D341Med (cell line): ENCODE measurements around the gene USP10.
A peak's percentile ranks its signal among the peaks of the same experiment; 100 is the strongest.

Experiments used
- DNase-seq: peaks from one replicate; pipeline ENCODE4 v3.0.0; 2012; ENCODE audit warnings: low spot score

Gene USP10

DNA sequence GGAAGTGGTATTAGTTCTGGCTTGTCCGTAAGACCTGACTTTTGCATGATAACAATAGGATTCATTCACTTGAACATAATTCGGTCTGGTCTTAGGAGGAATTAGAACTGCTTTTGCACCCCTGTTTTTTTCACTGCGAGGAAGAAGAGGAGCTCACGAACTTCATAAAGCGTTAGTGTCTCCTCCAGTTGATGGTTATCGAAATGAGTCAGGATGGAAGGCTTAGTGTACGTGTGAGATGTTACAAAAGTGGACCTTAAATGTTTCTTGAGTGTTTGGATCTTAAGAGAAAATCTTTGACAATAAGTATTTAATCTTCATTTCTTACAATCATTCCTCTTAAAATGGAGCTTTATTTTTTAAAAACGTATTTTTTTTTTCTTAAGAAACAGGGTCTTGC, 52.8 kb downstream of the USP10 start:
- DNase-seq: no peak

GRCh38 chr16:84753412-84754326, 53.9 kb downstream of the USP10 start:
- DNase-seq: peak; percentile 51

DNA sequence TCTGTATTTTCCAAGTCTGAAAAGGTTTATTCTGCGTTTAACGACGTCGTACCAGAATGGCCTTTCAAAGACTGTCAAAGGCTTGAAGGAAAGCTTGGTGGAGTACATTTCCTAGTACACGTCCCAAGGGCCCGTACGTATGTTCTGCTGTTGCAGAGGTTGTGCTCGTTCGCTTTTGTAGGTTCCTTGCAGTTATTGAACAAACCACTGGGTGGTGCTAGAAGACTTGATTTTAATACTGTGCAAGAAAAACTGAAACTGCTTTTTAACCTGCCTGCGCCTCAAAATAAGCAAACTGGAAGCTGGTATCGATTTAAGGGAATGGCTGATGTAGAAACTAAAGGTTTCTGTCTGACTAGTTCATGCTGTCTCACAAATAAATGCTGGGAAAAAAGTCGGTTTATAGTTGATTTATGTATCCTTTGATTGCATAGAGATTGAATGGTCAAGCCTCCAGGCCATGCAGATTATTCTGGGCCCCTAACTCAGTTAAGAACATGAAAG, 54.6 kb downstream of the USP10 start:
- DNase-seq: peak; percentile 79

- DNase-seq: no peak
These were observed 55.3 kb downstream of the USP10 start for GRCh38 chr16:84754956-84755672.

DNA sequence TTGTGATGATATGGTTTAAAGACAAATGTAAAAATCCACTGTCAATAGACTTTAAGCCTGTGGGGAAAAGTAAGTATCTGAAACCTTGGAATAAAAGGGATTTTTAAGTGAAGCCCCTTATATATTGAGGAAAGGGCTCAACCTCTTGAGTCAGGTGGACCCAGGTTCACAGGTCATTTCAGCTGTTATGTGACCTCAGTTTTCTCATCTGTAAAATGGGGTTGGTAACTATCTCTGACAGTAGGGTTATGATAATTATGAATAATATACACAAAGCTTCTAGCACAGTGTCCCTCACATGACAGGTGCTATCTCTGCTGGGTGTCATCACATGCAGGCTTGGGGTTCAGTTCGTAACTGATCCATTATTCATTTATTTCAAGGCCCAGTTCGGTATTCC, 57.0 kb downstream of the USP10 start:
- no peak for DNase-seq

DNA sequence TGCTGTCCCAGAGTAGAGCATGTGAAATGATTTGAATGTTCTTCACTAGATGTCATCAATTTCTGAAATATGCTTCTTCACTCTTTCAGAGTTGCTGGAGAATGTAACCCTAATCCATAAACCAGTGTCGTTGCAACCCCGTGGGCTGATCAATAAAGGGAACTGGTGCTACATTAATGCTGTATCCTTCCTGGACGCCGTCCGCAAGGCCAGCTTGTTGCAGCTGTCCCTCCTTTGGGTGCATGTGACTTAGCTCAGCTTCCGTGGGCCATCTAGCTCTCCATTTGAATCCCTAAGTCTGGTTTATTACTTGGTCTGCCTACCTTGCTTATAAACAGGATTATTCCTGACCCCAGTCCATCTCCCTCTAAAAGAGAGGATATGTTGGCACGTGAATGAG, 58.8 kb downstream of the USP10 start:
- DNase-seq: no peak

GRCh38 chr16:84759061-84759460, 59.3 kb downstream of the USP10 start:
- no peak for DNase-seq

DNA sequence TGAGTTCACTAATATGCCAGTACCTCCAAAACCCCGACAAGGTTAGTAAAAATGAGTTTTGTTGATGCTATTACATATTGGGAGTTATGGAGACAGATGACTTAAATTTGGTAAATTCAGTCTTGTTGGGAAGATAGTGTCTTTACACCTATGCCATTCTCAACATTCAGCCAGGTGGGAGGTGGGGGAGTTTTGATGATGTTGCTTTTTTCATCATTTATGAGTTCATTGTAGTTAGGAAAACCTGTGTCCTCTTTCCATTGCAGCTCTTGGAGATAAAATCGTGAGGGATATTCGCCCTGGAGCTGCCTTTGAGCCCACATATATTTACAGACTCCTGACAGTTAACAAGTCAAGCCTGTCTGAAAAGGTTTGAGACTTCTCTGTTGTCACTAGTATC, 60.1 kb downstream of the USP10 start:
- DNase-seq: no peak

- no peak for DNase-seq
These were observed 61.9 kb downstream of the USP10 start for GRCh38 chr16:84761448-84762368.

DNA sequence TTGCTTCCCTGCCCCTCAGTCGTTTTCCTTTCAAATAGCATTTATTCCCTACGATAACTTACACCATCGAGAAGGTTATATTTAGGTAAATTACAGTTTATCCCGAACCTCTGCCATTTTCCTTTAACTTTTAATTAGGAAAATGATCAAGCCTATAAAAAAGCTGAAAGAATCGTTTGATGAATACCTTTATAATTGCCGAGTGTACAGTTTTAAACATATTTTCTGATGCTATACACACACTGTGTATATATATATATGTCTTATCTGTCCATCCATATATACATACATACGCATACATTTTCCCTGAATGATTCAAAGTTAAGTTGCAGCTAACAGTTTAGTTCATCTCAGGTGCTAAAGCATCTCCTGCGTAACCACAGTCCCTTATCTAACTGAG, 63.4 kb downstream of the USP10 start:
- DNase-seq: no peak

- no peak for DNase-seq
These were observed 63.8 kb downstream of the USP10 start for GRCh38 chr16:84763629-84764028.

DNA sequence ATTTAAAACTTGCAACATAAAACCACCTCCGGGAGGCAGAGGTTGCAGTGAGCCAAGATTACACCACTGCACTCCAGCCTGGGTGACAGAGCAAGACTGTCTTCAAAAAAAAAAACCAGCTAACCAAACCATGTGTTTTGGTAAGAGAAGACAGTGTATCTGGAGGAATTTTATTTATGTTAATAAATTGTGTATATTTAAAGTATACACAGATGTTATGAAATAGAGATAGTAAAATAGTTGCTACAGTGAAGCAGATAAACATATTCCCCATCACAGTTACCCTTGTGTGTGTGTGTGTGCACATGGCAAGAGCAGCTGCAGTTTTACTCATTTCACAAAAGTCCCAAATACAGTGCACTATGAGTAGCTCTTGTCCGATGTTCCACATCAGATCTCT, 65.2 kb downstream of the USP10 start:
- no peak for DNase-seq

GRCh38 chr16:84765616-84766580, 66.1 kb downstream of the USP10 start:
- DNase-seq: no peak

DNA sequence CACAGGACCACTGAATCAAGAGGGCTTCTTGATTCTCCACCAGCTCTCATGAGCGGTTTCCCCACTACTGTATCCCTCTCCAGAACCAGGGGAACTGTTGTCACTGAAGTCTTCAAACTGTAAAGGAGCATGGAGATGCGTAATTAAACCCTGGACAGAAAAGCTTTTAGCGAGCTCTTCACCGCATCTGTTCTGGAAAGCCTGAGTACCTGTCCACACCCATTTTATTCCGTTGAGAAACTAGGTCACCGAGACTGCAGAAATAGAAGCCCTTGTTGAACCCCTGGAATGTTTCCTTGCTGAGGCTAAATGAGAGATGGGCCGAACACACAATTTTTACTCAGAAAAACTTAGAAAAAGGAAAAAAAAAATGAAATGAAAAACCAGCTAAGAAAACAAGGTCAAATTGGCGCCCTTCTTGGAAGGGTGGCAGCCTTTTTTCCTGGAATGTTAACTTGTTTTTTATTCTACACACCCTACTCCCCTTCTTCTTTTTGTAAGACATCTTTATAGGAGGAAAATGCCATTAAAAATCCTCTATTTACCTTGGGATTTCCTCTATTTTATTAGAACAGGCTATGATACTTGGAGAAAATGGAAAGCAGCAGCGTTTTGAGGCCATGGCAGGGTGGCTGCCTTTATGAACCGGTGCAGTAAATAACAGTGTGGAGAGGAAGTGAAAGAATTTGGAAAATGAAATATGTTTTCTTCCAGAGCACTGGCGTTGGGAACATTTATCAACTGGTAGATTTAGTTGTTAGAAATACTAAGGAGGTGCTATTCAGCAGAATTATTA, 67.4 kb downstream of the USP10 start:
- no peak for DNase-seq

- no peak for DNase-seq
These were observed 68.4 kb downstream of the USP10 start for GRCh38 chr16:84768061-84768807.

DNA sequence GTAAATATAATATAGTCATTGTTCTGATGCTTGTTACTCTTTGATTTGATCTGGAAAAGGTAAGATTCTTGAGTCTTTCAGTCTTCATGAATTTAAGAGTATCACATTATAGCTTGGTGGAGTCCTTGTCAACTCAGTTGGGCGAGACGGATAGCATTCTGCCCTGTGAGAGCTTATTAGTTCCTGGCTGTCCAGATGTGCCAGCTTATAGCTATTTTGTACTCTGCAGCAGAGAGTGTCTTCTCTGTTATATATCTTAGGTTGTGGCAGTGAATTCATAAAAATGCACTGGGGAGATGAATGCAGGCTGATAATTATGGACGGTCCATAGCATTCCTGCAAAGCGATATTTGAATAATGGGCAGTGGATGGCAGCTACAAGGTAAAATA, 69.0 kb downstream of the USP10 start:
- no peak for DNase-seq

DNA sequence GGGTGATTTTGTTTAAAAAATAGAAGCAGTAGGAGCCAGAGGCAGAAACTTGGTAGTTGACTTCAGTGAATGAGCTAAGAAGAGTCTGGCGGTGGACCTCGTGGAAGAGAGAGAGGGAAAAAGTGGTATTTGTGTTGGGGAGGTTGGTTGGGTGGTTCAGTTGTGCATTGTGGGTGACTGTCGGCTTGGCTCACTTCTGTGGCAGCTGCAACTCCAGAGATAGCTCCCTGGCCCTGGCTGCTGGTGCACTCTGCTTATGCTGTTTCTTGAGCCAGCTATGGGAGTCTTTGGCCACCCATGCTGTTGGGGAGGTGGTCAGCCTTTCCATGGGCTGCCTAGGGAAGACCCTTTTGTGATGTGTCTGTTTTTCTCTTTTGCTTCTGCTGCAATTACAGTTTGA, 69.6 kb downstream of the USP10 start:
- no peak for DNase-seq

DNA sequence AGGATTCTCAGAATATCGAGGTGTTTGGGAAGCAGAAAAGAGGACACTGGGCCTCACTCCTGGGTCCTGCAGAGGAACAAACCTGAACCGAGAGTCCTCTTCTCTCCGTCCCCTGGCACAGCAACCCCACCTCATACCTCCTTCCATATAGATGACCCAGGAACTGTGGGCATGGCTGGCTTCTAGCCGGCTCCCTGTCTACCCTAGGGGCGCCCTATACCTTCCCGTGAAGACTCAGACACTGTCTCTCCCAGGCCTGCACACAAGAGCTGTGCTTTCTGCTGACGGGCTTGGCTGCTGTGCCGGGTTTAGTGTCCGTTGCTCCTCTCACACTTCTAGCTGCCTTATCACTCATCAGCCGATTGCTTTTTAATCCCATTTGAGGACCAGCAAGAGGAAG, 73.5 kb downstream of the USP10 start:
- no peak for DNase-seq

GRCh38 chr16:84774810-84775209, 75.0 kb downstream of the USP10 start:
- no peak for DNase-seq
